ENCODE results near the gene SPATA33. TPM values are rescaled to one million over a fixed set of nuclear protein-coding genes. Genes with fewer than 3 reads are reported as not detected.

The SPATA33 gene
- total RNA-seq (ENCODE audit: unreplicated experiment) = 13.8 TPM
- long read RNA-seq, partial matches to known transcripts = 0 of 14 reads
- long read RNA-seq, other reads (novel, unspliced or antisense) = 7 of 14 reads

DNA sequence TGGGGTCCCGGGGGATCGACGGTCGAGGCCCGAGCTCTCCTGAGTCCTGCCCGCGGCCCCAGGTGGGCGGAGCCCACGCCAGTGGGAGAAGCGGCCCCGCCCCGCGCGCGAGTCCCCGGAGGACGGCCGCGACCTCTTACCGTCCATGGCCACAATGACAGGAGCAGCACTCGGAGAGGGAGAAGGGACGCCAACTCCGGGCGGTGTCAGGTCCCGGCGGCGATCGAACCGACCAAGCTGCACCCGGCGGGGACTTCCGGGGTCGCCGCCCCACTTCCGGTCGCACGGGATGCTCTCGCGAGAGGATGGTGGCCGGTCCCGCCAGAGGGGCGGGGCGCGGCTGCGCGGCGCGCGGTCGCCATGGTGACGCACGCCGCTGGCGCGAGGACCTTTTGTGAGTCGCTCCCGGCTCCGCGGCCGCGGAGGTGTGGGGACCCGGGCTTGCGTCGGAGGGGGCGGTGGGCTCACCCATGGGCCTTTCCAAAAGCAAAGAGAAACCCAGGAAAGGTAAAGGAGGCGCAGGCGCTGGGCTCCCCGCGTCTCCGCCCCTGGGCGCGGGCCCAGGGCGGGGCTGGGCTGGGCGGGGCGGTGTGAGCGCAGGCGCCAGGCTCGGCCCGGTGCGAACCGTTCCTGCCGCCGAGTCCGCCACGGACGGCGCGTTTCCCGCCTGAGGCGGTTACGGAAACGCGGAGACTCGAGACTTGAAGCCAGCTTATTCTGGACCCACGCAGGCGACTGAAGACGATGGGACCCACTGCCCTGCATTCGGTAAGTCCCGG lies at the start of gene SPATA33, which contains the start of gene CHMP1A:
TSS of gene SPATA33 (plus strand) at position 395 of the 779 bp plus-strand sequence. CDS start at position 471, 76 bp downstream.
TSS of gene CHMP1A (minus strand) at position 267 of the 779 bp plus-strand sequence. CDS start at position 147, 120 bp downstream.
- TF ChIP-seq, protein P1, sequence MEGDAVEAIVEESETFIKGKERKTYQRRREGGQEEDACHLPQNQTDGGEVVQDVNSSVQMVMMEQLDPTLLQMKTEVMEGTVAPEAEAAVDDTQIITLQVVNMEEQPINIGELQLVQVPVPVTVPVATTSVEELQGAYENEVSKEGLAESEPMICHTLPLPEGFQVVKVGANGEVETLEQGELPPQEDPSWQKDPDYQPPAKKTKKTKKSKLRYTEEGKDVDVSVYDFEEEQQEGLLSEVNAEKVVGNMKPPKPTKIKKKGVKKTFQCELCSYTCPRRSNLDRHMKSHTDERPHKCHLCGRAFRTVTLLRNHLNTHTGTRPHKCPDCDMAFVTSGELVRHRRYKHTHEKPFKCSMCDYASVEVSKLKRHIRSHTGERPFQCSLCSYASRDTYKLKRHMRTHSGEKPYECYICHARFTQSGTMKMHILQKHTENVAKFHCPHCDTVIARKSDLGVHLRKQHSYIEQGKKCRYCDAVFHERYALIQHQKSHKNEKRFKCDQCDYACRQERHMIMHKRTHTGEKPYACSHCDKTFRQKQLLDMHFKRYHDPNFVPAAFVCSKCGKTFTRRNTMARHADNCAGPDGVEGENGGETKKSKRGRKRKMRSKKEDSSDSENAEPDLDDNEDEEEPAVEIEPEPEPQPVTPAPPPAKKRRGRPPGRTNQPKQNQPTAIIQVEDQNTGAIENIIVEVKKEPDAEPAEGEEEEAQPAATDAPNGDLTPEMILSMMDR (IDR thresholded peaks at IDR 0.05; ENCODE audit: unreplicated experiment) = no peak
- Mint-ChIP-seq H3K36me3 (ENCODE audit: low read depth, unreplicated experiment) (peaks cover 35% of the 10 kb centered on the region), H3K27me3 (ENCODE audit: unreplicated experiment) (peaks cover 12% of the 10 kb centered on the region), H3K4me3 (ENCODE audit: unreplicated experiment) (peak within 1 kb of the TSS; percentile 97), H3K27ac (ENCODE audit: unreplicated experiment) (peak within 1 kb of the TSS; percentile 72), H3K4me1 (ENCODE audit: unreplicated experiment) (peaks cover 8% of the 10 kb centered on the region), H3K9me3 (ENCODE audit: unreplicated experiment) (no peaks in the 10 kb centered on the region)
- peak; percentile 91 for DNase-seq (ENCODE audit: low spot score)

DNA sequence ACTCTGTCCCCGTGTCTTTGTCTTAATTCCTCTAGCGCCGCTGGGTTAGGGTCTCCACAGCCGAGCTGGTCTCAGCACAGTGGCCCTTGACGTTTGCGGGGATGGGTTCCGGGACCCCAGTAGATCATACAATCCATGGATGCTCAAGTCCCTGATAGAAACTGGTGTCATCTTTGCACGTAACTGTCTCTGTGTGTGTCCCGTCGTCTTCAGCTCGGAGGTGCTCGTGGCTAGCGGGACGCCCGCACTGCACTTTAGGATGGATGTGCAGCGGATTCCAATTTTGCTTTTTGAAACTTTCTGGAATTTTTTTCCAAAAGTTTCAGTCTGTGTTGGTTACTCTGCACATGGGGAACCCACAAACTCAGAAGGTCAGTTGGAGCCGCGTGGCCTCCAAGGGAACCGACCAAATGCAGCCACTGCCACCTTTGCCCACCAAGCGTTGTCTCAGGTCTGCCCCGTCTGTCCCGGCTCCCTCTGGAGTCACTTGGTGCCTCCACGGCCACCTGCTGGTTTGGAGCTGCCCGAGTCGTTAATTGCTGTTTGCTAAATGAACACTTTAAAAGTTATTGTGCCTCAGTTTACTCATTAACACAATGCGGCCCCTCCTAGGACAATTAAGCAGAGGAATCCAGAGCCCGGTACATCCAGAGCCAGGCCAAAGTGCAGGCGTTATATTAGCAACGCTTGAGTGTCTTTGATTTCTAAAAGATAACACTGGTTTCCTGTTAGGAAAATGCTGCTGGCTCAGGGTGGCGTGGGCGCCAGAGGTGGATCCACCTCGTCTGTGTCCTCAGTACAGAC lies 49.5 kb upstream of the SPATA33 start:
- Mint-ChIP-seq H3K9me3 (ENCODE audit: unreplicated experiment) (no peaks in the 10 kb centered on the region), H3K4me3 (ENCODE audit: unreplicated experiment) (no peak overlapping the region), H3K4me1 (ENCODE audit: unreplicated experiment) (peaks cover 23% of the 10 kb centered on the region), H3K27me3 (ENCODE audit: unreplicated experiment) (peaks cover 6% of the 10 kb centered on the region), H3K36me3 (ENCODE audit: low read depth, unreplicated experiment) (peaks cover 8% of the 10 kb centered on the region), H3K27ac (ENCODE audit: unreplicated experiment) (no peak overlapping the region)
- no peak for DNase-seq (ENCODE audit: low spot score)
- TF ChIP-seq, protein P1 (IDR thresholded peaks at IDR 0.05; ENCODE audit: unreplicated experiment) = no peak

DNA sequence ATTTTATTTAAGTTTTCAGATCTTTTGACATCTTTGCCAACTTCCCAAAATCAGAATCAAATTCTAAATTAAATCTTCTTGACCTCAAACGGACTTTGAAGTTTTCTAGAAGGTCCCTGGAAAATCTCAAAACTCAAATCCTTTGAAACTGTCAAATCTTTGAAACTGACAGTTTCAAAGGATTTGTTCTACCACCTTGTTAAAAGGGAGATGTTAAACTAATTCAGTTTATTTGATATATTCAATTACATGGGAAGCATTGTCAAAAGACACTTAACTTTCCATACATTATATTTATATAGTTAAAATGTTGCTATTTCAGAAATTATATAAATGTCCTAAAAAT lies 47.6 kb upstream of the SPATA33 start:
- Mint-ChIP-seq H3K9me3 (ENCODE audit: unreplicated experiment) (no peaks in the 10 kb centered on the region), H3K36me3 (ENCODE audit: low read depth, unreplicated experiment) (peaks cover 11% of the 10 kb centered on the region), H3K27ac (ENCODE audit: unreplicated experiment) (no peak overlapping the region), H3K4me3 (ENCODE audit: unreplicated experiment) (no peak overlapping the region), H3K27me3 (ENCODE audit: unreplicated experiment) (peaks cover 10% of the 10 kb centered on the region), H3K4me1 (ENCODE audit: unreplicated experiment) (peaks cover 30% of the 10 kb centered on the region)
- DNase-seq (ENCODE audit: low spot score) = no peak
- TF ChIP-seq, protein P1 (IDR thresholded peaks at IDR 0.05; ENCODE audit: unreplicated experiment) = no peak

DNA sequence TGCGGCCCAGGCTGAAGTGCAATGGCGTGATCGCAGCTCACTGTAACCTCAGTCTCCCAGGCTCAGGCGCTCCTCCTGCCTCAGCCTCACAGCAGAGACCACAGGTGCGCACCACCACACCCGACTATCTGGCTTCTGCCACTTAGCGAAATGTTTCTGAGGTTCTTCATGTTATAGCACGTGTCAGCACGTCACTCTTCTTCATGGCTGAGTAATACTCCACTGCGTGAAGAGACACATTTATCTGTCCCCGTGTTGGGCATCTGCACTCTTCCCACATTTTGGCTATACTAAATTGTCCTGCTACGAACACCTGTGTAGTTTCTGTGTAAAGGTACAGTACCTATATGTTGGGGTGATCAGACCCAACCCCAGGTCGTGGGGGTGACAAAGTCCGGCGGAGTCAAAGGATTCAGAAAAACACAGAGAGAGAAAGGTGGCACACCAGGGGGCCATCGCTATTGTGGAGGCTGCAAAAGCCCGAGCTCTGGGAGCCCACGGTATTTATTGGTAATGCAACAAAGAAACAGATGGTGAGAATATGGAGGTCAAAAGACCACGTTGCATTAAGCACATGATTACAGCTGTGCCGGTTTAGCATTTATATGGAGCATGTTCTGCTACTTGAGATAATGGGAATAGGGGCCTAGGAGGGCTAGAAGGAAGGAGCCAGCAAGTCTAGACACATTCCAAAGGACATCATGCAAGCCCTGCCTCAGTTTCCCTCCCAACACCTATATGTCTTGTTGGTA lies 45.0 kb upstream of the SPATA33 start:
- H3K27ac Mint-ChIP-seq (ENCODE audit: unreplicated experiment) = peak overlapping the region; percentile 75
- H3K4me1 Mint-ChIP-seq (ENCODE audit: unreplicated experiment) = peaks cover 39% of the 10 kb centered on the region
- H3K9me3 Mint-ChIP-seq (ENCODE audit: unreplicated experiment) = peaks cover 5% of the 10 kb centered on the region
- H3K27me3 Mint-ChIP-seq (ENCODE audit: unreplicated experiment) = peaks cover 15% of the 10 kb centered on the region
- TF ChIP-seq, protein P1 (IDR thresholded peaks at IDR 0.05; ENCODE audit: unreplicated experiment) = no peak
- H3K36me3 Mint-ChIP-seq (ENCODE audit: low read depth, unreplicated experiment) = peaks cover 20% of the 10 kb centered on the region
- H3K4me3 Mint-ChIP-seq (ENCODE audit: unreplicated experiment) = no peak overlapping the region
- no peak for DNase-seq (ENCODE audit: low spot score)
